Colon (tissue), 2 donors: ENCODE data around the gene OR10C1.
"Not testable (repeated sequence)": the region's sequence is repeated elsewhere in the genome, so short reads cannot be mapped to it uniquely, and the experiment has no call there.

ENCODE experiments used
- FAIRE-seq: peaks from 2 replicates; lab custom pipeline; 2012; peaks lifted over from hg19 to GRCh38; lab: Jason Lieb, UNC
- donor health status: control.
- donor health status: control.

The OR10C1 gene

GRCh38 chr6:29439006-29439405 is at the start of gene OR10C1:
Gene OR10C1, plus strand, starts transcription at chr6:29439306. Its CDS starts 710 bp downstream, at chr6:29440016.
- no peak for FAIRE-seq

DNA sequence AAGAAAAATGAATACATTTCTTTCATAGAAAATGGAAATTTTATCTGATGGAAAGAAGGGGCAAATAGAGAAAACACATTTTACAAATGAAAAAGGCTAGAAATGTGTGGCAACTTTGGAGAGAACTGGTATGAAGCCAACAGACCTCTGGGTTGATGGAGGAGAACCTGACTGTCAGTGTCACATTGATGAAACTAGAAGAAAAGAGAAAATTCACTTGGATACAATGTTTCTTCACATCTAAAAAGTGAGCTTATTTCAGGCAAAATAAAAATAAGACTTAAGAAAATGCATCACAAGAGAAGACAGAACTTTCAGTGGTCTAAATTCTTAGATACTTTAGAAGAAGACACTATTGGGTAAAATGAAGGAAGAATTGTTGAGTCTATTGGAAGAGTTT is 43.8 kb upstream of the OR10C1 start, which contains the start of gene OR12D2:
OR12D2 (plus strand) TSS at position 301 of the 400 bp plus-strand sequence. CDS start 1,069 bp downstream, outside the sequence.
- FAIRE-seq, result no peak

DNA sequence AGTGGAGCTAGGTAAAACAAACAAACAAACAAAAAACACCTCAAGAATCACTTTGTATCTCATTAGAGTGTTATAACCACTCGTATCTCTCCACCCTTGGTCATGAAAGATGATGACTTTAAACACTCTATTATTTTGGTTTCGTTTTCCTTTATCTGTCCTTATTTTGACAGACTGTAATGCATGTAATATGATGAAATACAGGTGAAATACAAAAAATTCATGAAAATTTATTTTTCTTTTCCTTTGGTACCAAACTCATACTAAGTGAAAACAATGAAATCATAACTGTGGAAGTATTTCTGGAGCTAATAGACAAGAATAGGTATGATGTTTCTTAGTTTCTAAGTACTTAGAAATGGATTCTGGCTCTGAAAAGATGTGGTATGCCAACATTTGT is 39.6 kb upstream of the OR10C1 start:
- FAIRE-seq, result no peak

- FAIRE-seq, result no peak
These were observed 35.3 kb upstream of the OR10C1 start for GRCh38 chr6:29403801-29404200.

GRCh38 chr6:29414588-29414987 is 24.5 kb upstream of the OR10C1 start, which contains the start of gene OR12D1:
Gene OR12D1, plus strand, starts transcription at chr6:29414928.
- no peak for FAIRE-seq

- no peak for FAIRE-seq
These were observed 19.6 kb upstream of the OR10C1 start for GRCh38 chr6:29419516-29419915.

GRCh38 chr6:29424168-29424567 is 14.9 kb upstream of the OR10C1 start:
- FAIRE-seq, result no peak

DNA sequence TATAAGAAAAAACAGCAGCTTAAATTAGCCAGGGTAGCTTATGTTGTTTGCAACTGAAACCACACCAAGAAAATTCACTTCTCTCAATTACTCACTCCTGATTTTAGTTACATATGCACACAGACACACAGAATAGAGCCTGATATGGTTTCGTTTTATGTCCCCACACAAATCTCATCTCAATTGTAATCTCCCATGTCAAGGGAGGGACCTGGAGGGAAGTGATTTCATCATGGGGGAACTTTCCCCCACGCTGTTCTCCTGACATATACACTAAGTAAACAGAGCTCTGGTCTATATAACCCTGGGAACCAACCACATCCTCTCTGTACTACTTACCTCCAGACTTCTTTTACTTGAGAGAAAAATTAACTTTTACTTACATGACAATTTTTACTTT is 14.5 kb upstream of the OR10C1 start:
- FAIRE-seq, result no peak

- FAIRE-seq, result no peak
These were observed 14.0 kb upstream of the OR10C1 start for GRCh38 chr6:29425075-29425474.

- FAIRE-seq, result no peak
These were observed 12.5 kb upstream of the OR10C1 start for GRCh38 chr6:29426654-29427053.

DNA sequence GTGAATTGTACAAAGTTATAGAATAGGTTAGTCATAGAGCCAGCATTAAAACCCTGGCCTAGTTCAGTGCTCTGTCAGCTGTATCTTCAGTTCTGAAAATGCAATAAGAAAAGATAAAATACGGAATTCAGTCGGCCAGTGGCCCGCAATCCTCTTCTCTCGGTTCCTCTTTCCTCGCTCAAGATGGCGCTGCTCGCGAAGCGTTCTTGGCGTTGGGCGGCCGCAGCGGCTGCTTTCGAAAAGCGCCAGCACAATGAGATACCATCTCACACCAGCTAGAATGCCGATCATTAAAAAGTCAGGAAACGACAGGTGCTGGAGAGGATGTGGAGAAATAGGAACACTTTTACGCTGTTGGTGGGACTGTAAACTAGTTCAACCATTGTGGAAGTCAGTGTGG is 2.4 kb upstream of the OR10C1 start:
- not testable (repeated sequence) for FAIRE-seq

- FAIRE-seq, result no peak
These were observed 3.6 kb downstream of the OR10C1 start for GRCh38 chr6:29442719-29443118.

DNA sequence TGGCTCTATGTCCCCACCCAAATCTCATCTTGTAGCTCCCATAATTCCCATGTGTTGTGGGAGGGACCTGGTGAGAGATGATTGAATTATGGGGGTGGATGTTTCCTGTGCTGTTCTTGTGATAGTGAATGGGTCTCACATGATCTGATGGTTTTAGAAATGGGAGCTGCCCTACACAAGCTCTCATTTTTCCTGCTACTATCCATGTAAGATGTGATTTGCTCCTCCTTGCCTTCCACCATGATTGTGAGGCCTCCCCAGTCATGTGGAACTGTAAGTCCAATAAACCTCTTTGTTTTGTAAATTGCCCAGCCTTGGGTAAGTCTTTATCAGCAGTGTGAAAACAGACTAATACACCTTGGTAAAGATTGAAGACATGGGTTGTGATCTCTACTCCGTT is 4.9 kb downstream of the OR10C1 start:
- FAIRE-seq, result not testable (repeated sequence)

GRCh38 chr6:29447670-29448069 is 8.6 kb downstream of the OR10C1 start:
- no peak for FAIRE-seq

GRCh38 chr6:29451471-29452193 is 12.5 kb downstream of the OR10C1 start:
- FAIRE-seq, result no peak

DNA sequence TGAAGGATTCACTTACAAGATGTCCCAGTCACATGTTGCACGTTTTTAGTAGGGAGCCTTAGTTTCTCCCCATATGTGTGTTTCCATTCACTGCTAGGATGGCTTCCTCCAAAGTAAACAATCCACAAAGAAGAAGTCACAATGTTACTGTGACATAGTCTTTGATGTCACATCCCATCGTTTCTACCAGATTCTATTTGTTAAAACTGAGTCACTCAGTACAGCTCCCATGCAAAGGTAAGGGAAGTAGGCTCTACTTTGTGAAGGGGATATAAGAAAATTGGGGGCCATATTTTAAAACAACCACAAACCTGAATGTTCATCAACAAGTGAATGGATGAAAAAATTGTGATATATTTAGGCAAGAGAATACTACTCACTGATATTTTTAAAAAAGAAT is 17.9 kb downstream of the OR10C1 start, which contains the start of the genes OR11A1 and OR2H1:
OR11A1 (minus strand) TSS at position 101 of the 400 bp plus-strand sequence. CDS start 29,430 bp downstream, outside the sequence.
OR2H1 (plus strand) TSS at position 185 of the 400 bp plus-strand sequence. CDS start 4,615 bp downstream, outside the sequence.
- no peak for FAIRE-seq

- no peak for FAIRE-seq
These were observed 22.1 kb downstream of the OR10C1 start for GRCh38 chr6:29461021-29461814.

GRCh38 chr6:29462022-29462421 is 22.9 kb downstream of the OR10C1 start:
- no peak for FAIRE-seq

- no peak for FAIRE-seq
These were observed 26.2 kb downstream of the OR10C1 start for GRCh38 chr6:29465279-29465678.

GRCh38 chr6:29465801-29466200 is 26.7 kb downstream of the OR10C1 start:
- FAIRE-seq, result no peak

DNA sequence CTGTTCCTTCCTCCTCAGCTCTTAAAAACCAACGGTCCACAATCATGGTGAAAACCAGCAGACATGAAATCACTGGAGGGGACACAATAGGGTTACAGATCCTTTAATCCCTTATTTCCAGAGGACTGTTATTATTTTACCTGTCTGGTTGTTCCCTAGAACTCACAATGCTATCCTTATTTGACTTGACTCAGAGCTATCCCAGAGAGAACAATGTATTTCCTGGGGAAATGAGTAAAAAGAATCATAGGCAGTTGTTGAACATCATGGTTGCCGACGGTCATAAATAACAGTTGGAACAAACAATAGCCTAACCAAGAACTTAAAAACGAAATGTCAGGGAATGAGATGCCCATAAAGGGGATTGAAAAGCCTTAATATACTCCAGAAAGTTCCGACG is 27.1 kb downstream of the OR10C1 start:
- FAIRE-seq, result no peak

- FAIRE-seq, result no peak
These were observed 35.9 kb downstream of the OR10C1 start for GRCh38 chr6:29474996-29475395.

GRCh38 chr6:29477923-29478450 is 38.9 kb downstream of the OR10C1 start:
- no peak for FAIRE-seq
